RWPE1 (cell line): ENCODE results near the gene KIAA0232.

Source experiments
- CTCF ChIA-PET: fragments of 350-600 bp; sonication (Branson Sonifier 250); formaldehyde crosslinking; extraction: SDS; loops from one replicate; lab custom pipeline; 2021; lab: Yijun Ruan, JAX
- POLR2A ChIA-PET: fragments of 400-600 bp; formaldehyde crosslinking; extraction: SDS; loops from one replicate; lab custom pipeline; 2020; ENCODE audit warnings: antibody characterized with exemption; ENCODE audit not compliant: low non-redundant PET; lab: Yijun Ruan, JAX
- DNase-seq: peaks from one replicate; pipeline ENCODE4 v3.0.0; 2012; ENCODE audit warnings: low spot score
- H3K27ac ChIP-seq: fragments of 450-650 bp; 2 replicates; pipeline ENCODE4 v1.5.1; 2017
- CTCF ChIP-seq: fragments of 450-650 bp; conservative IDR thresholded peaks from 2 replicates; pipeline ENCODE4 v1.5.1; 2017; ENCODE audit warnings: low read depth, mild to moderate bottlenecking

The KIAA0232 gene

GRCh38 chr4:6849691-6850090, 67.2 kb downstream of the KIAA0232 start:
- ChIA-PET CTCF (no interaction called here), POLR2A (no interaction called here)
- no peak for DNase-seq
- no peak for TF ChIP-seq CTCF
- H3K27ac ChIP-seq: no peak overlapping the region

GRCh38 chr4:6851431-6851830, 68.9 kb downstream of the KIAA0232 start:
- TF ChIP-seq CTCF: no peak
- no peak overlapping the region for H3K27ac ChIP-seq
- no peak for DNase-seq
- ChIA-PET CTCF (no interaction called here), POLR2A (no interaction called here)

GRCh38 chr4:6851962-6852361, 69.4 kb downstream of the KIAA0232 start:
- CTCF ChIA-PET: no interaction called here

GRCh38 chr4:6852582-6852981, 70.1 kb downstream of the KIAA0232 start:
- ChIA-PET CTCF (no interaction called here), POLR2A (no interaction called here)
- no peak for TF ChIP-seq CTCF
- no peak for DNase-seq
- H3K27ac ChIP-seq: no peak overlapping the region

More at GRCh38 chr4:6851962-6852361, 69.4 kb downstream of the KIAA0232 start:
- no peak overlapping the region for H3K27ac ChIP-seq
- POLR2A ChIA-PET: no interaction called here
- TF ChIP-seq CTCF: no peak
- DNase-seq: no peak

GRCh38 chr4:6854098-6854744, 71.7 kb downstream of the KIAA0232 start:
- no peak for DNase-seq
- TF ChIP-seq CTCF: no peak
- POLR2A ChIA-PET: no interaction called here
- CTCF ChIA-PET: no interaction called here
- H3K27ac ChIP-seq: no peak overlapping the region

GRCh38 chr4:6855692-6856297, 73.3 kb downstream of the KIAA0232 start:
- TF ChIP-seq CTCF: no peak
- POLR2A ChIA-PET: no interaction called here
- CTCF ChIA-PET: interaction anchor here (0.5 kb wide), 1 partner anchor 338 kb away, joined by 3 read pairs; no protein-coding TSS in a partner anchor
- DNase-seq: no peak
- no peak overlapping the region for H3K27ac ChIP-seq
